ENCODE data around the gene LIF. TPM values are rescaled to one million over a fixed set of nuclear protein-coding genes. Genes with fewer than 3 reads are reported as not detected.

Gene LIF
- total RNA-seq, 1 donor from 2014 or later: 0.23 TPM

GRCh38 chr22:30247974-30248373, 1.4 kb upstream of the LIF start:
- Mint-ChIP-seq H3K9me3 (ENCODE audit: unreplicated experiment) (no peaks in the 10 kb centered on the region), H3K36me3 (ENCODE audit: low read depth, unreplicated experiment) (no peaks in the 10 kb centered on the region), H3K27me3 (ENCODE audit: unreplicated experiment) (peaks cover 20% of the 10 kb centered on the region), H3K4me1 (ENCODE audit: unreplicated experiment) (peaks cover 4% of the 10 kb centered on the region), H3K27ac (ENCODE audit: unreplicated experiment) (no peak overlapping the region), H3K4me3 (ENCODE audit: unreplicated experiment) (no peak overlapping the region)
- DNase-seq (ENCODE audit: low spot score): no peak
- TF ChIP-seq CTCF (IDR thresholded peaks at IDR 0.05; ENCODE audit: unreplicated experiment): no peak

- peaks cover 21% of the 10 kb centered on the region for H3K27me3 Mint-ChIP-seq (ENCODE audit: unreplicated experiment)
- no peak for TF ChIP-seq CTCF (IDR thresholded peaks at IDR 0.05; ENCODE audit: unreplicated experiment)
- no peaks in the 10 kb centered on the region for H3K36me3 Mint-ChIP-seq (ENCODE audit: low read depth, unreplicated experiment)
- peaks cover under 1% of the 10 kb centered on the region for H3K4me1 Mint-ChIP-seq (ENCODE audit: unreplicated experiment)
- no peaks in the 10 kb centered on the region for H3K9me3 Mint-ChIP-seq (ENCODE audit: unreplicated experiment)
- H3K27ac Mint-ChIP-seq (ENCODE audit: unreplicated experiment): no peak overlapping the region
- DNase-seq (ENCODE audit: low spot score): no peak
- H3K4me3 Mint-ChIP-seq (ENCODE audit: unreplicated experiment): no peak overlapping the region
Observed at GRCh38 chr22:30247561-30247960, 1.0 kb upstream of the LIF start.

- Mint-ChIP-seq H3K36me3 (ENCODE audit: low read depth, unreplicated experiment) (no peaks in the 10 kb centered on the region), H3K4me1 (ENCODE audit: unreplicated experiment) (no peaks in the 10 kb centered on the region), H3K27ac (ENCODE audit: unreplicated experiment) (no peak overlapping the region), H3K9me3 (ENCODE audit: unreplicated experiment) (no peaks in the 10 kb centered on the region), H3K27me3 (ENCODE audit: unreplicated experiment) (peaks cover 19% of the 10 kb centered on the region), H3K4me3 (ENCODE audit: unreplicated experiment) (no peak overlapping the region)
- no peak for TF ChIP-seq CTCF (IDR thresholded peaks at IDR 0.05; ENCODE audit: unreplicated experiment)
- no peak for DNase-seq (ENCODE audit: low spot score)
Observed at GRCh38 chr22:30246814-30247376, 336 bp upstream of the LIF start.

GRCh38 chr22:30245181-30245984, 1.2 kb downstream of the LIF start:
- no peak for DNase-seq (ENCODE audit: low spot score)
- no peak overlapping the region for H3K27ac Mint-ChIP-seq (ENCODE audit: unreplicated experiment)
- H3K4me3 Mint-ChIP-seq (ENCODE audit: unreplicated experiment): no peak overlapping the region
- peaks cover 19% of the 10 kb centered on the region for H3K27me3 Mint-ChIP-seq (ENCODE audit: unreplicated experiment)
- no peaks in the 10 kb centered on the region for H3K36me3 Mint-ChIP-seq (ENCODE audit: low read depth, unreplicated experiment)
- H3K9me3 Mint-ChIP-seq (ENCODE audit: unreplicated experiment): no peaks in the 10 kb centered on the region
- no peak for TF ChIP-seq CTCF (IDR thresholded peaks at IDR 0.05; ENCODE audit: unreplicated experiment)
- H3K4me1 Mint-ChIP-seq (ENCODE audit: unreplicated experiment): no peaks in the 10 kb centered on the region

GRCh38 chr22:30244641-30245040, 1.9 kb downstream of the LIF start:
- H3K36me3 Mint-ChIP-seq (ENCODE audit: low read depth, unreplicated experiment): no peaks in the 10 kb centered on the region
- peaks cover 19% of the 10 kb centered on the region for H3K27me3 Mint-ChIP-seq (ENCODE audit: unreplicated experiment)
- no peaks in the 10 kb centered on the region for H3K4me1 Mint-ChIP-seq (ENCODE audit: unreplicated experiment)
- no peaks in the 10 kb centered on the region for H3K9me3 Mint-ChIP-seq (ENCODE audit: unreplicated experiment)
- H3K27ac Mint-ChIP-seq (ENCODE audit: unreplicated experiment): no peak overlapping the region
- no peak for DNase-seq (ENCODE audit: low spot score)
- TF ChIP-seq CTCF (IDR thresholded peaks at IDR 0.05; ENCODE audit: unreplicated experiment): no peak
- no peak overlapping the region for H3K4me3 Mint-ChIP-seq (ENCODE audit: unreplicated experiment)
